Measurements from ENCODE around the gene FTCDNL1.

The FTCDNL1 gene

DNA sequence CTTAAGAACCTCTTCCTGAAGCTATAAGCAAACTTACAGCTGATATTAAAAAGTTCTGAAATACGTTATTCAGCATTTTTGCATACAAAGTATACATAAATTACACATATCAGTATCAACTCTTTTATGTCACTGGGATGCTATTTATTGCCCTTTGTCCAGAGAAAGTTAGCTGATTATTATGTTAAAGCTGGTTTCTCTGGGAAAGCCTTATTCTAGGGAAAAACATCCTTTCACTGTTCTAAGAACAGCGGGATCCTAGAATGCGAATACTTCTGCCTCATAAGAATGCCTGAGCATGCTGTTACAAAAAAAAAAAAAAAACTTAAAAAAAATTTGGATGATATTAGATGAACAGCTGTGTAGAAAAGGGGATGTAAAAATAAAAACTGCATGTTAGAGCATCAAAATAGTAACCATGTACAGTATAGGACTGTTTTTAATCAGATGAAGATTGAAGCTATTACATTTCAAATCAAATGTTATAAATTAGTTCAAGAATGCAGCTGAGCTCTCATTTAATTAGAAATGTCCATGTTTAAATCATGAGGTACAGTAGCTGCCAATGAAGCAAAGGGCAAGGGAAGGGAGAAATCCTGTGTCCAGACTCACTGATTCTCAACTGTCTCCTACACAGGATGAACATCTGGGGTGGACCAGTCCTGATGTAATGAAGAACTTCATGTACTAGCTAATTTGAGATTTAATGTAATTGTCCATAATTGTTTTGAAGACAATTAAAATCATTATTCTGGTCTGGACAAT, 8.2 kb downstream of the FTCDNL1 start:
- DNase-seq (ENCODE audit: low read depth) = no peak

DNA sequence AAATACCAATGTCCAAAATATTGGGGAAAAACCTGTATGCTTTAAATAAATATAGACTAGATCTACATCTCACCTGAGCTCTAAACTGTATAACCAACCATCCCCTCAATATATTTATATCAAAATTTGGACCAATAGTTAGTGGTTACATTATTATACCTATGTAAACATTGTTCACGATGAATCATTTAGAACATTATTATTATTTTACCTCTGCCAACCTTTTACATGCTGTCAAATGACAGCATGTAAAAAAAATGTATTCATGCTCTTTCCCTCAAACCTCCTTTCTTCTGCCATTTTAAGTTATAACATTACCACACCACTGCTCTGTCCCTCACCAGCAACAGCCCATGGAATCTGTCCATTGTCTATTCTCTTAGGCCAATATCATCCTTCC, 9.6 kb downstream of the FTCDNL1 start:
- DNase-seq (ENCODE audit: low read depth) = no peak

DNA sequence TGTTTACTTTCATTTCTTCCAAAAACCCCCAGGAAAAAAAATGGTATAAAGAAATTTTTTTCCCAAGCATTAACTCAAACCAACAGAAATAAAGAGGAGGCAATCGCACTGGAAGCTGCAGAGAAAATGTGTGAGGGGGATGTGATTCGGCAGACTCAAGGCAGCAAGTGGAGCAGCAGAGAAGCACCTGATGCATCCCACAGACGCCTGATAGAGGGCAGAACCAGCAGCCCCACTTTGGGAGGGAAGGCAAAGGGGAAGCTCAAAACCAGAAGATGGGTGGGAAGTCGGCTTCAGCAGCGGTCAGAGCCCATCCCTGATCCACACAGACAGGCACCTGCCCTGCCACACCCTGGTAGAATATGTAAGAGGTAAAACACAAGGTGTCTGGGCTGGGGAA, 12.6 kb downstream of the FTCDNL1 start:
- no peak for DNase-seq (ENCODE audit: low read depth)

DNA sequence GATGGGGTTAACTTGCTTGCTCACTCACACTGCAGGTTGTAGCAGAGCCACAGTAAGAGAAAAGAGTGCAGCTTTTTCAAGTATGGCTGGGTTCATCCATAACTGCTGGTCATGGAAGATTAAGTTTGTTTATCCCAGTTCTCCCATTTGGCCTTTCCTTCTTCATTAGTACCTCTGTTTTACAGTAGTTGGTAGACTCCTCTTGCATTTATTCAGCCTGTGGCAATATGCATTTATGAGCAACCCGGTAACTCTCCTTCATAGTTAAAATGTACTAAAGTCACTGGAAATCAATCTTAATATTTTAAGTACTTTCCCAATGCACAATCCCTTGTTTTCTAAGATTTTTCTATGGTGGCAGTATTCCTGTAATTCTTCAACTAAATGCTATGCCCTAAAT, 14.0 kb downstream of the FTCDNL1 start:
- no peak for DNase-seq (ENCODE audit: low read depth)

DNA sequence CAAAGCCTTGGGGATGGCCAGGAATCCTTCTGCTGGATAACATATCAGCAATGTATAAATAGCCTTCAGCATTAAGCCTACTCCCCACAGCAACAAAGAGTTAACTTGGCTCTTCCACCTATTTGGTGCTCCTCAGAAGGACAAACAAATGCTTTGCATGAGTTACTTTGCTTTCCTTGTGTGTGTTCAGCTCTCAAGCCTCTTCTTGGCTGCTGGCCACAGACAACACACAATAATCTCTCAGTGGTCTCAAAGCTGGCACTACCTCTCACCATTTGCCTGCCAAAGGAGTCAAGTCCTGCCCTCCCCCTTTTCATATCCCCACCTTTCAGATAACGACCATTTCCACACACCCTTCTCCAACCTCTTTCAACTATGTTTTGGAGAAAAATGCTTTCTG, 17.5 kb downstream of the FTCDNL1 start:
- DNase-seq (ENCODE audit: low read depth) = no peak

DNA sequence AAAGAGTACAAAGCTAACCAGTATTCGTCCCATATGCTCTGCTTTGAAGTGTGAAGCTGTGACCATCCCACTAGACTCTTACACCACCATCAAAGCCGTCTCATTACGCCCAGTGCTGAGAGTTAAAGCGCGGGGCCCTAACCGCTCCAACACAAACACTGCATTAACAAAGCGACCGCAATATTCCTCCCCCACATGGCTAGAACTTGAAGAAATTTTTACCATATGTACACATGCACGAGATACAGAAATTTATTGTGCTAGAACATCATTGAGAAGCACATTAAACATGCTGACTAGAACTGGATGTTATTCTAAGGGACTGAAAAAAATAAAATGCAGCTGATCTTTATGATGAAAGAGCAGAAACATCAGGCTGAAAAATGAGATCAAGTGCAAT, 20.5 kb downstream of the FTCDNL1 start:
- DNase-seq (ENCODE audit: low read depth) = no peak

DNA sequence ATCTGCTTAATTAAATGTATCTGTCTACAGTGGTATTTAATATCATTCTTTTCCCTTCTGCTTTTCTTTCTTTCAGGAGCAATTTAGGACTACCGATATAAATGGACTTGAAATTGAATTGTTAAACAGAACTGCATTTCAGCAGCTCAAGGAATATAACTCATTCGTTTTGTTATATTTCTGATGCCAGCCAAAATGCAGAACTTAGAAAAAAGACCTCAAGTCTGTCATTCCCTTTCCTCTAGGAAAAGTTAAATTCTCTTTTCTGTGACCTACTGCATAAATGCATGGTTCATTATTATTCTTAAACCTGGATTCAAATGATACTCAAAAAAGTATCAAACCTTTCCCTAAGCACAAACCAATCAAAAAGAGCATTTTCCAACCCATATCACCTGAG, 21.4 kb downstream of the FTCDNL1 start:
- DNase-seq (ENCODE audit: low read depth) = no peak

DNA sequence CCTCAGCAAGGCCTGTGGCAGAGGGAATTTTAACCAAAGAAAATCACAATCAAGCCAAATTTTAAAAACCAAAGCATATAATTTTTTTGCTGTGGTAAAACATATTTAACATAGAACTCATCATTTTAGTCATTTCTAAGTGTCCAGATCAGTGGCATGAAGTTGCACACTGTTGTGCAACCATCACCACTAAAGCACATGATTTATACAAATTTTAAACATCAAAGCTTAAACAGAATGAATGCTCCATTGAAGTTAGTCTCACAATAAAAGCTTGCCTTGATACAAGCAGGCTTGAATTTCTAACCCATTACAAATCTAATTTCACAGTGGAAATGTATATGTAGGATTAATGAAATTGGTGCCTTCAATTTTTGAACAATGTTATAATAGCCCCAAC, 31.2 kb downstream of the FTCDNL1 start:
- no peak for DNase-seq (ENCODE audit: low read depth)

DNA sequence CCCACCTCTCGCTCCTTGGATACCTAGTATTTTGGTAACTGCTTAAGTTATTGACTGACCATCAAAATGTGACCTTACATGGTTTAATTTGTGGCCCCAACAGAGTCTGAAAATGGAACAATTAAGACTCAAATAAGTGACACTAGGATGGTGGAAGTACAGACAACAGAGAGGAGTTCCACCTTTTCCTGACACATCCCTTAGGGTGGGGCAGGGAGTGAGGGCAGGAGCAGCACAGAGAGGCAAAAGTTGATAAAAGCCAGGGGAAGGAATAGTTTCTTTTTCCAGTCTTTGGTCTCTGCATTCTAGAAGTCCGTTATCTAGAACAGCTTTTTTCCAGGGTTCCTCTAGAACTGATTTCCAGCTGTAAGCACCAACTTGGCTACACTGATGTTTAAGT, 32.2 kb downstream of the FTCDNL1 start:
- no peak for DNase-seq (ENCODE audit: low read depth)

DNA sequence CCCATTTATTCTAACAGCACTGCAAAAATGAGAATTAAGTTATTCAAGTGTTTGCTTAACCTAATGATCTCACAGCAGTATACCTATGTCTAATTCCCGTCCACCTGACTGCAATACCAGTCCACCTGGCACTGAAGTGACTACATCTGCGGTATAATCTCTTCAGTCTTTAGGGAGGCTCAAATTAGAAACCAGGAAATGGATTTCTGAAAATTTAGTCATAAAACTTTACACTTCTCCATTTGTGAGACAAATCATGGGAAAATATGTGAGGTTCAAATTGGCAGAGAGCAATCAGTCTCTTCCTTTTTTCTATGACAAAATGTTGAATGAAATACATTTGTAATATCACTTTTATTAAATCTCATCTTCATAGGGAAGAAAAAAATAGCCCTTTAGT, 33.0 kb downstream of the FTCDNL1 start:
- DNase-seq (ENCODE audit: low read depth) = no peak

DNA sequence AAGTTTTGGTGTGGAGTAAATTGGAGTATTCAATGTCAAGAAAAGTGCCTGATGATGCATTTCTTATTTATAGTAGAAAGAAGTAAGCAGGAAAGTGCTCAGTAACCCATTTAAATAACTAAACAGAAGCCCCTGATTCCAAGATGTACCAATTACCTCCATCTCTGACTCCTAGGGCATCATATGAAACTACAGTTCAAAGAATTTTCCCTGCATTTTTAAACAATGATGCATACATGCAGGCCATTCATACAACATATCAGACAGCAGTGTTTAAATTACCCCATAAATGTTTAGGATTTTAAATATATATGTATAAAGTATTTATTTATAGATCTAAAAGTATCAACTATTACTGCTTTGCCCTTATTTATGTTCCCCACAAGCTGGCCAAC, 36.2 kb downstream of the FTCDNL1 start:
- DNase-seq (ENCODE audit: low read depth) = no peak

DNA sequence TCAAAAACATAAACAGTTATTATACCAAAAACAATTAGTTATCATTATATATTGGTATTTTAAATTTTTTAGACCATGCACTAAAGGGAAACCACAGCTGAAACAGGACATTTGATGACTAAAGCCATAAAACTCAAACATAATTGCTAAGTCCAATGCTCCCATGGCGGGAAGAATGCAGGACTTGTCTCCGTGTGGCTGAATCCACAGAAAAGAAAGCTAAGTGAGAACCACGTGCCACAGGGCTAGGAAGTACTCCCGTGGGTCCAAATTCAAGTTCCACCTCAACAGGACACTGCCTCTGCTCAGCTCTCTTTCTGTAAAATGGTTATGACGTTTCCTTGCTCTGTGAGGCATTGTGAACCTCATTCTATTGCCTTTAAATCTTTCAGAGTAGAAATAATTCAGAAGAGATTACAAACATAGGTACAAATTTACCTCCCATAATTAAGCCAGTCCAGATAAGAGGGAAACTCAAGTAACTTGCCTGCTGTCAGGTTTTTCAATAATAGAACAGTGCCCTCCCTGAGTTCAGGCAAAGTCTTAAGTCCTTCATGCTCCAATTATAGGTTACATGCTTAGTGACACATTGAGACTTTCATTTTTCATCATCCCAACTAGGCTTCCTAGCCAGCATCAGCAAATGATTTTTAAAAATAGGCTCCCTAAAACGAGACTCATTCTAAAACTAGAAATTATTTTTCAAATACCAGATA, 36.7 kb downstream of the FTCDNL1 start:
- DNase-seq (ENCODE audit: low read depth) = no peak

DNA sequence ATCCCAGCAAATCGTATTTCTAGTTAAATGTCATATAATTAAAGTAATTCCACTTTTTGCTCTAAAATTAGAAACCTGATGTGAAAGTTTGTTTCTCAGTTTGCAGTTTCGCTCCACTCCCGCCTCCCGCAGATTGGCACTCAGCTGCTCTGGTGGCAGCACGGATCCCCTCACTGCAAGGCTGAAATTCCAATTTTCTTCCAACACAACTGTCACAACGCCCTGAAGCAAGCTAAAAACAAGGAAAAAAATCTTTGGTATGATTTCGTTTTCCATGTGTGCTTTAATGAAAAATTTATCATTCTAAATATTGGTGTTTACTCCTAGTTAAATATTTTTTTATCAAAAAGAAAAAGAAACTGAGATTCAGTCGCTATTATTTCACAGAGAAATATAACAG, 38.5 kb downstream of the FTCDNL1 start:
- DNase-seq (ENCODE audit: low read depth) = no peak

DNA sequence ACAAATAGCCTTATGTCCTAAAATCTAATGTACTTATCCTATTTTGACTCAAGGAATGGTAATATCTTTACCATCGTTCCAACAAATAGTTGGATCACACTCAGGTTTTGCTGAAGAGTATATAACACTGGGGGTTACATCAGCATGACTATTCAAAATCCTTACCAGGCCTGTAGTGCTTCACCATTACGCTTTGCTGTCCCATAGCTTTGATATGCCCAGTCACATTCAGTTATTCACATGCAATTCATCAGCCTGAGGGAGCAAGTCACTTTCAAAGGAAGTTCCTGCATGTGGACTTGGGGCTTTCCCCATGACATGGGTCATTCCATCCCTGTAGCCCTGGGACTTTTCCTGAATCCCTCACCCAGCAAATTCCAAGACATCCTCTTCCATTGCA, 39.6 kb downstream of the FTCDNL1 start:
- DNase-seq (ENCODE audit: low read depth) = no peak

DNA sequence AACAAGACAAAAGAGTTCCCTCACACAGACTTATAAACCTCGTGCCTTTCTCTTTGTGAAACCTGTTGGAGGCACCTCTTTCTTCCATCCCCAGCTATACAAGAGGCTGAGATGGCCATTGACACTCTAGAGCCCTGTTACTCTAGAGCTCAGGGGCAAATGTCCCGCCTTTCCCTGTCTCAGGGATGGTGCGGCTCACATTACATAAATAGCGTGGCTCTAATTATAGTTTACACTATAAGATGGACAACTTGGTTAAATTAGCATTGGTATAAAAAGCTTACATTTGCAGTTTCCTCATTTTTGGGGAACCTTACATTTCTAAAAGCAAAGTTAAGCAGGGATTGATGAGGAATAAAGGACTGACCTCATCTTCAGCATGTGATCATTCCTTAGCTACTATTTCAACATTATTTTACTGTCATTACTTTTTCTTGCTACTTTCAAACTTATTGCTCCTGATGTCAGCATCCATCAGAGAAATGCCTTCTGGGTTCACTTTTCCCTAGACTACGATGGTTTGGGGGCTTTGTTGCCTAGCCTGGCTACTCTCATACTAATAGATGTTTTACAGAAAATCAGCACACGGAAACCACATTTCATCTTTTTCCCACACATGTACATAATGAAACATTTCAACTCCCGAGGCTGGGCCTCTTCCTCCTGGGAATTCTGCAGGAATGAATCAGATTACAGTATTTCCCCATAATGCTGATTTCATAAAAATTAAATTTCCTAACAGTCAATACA, 40.4 kb downstream of the FTCDNL1 start:
- no peak for DNase-seq (ENCODE audit: low read depth)

DNA sequence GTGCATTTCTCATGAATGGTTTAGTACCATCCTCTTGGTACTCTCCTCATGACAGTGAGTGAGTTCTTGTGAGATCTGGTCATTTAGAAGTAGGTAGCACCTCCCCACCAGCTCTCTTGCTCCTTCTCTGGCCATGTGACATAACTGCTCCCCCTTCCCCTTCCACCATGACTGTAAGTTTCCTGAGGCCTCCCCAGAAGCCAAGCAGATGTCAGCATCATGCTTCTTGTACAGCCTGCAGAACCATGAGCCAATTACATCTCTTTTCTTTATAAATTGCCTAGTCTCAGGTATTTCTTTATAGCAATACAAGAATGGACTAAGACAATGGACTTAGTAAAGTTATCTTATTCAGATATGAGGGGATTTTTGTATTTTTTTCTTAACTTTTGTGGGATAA, 43.0 kb downstream of the FTCDNL1 start:
- DNase-seq (ENCODE audit: low read depth) = no peak

DNA sequence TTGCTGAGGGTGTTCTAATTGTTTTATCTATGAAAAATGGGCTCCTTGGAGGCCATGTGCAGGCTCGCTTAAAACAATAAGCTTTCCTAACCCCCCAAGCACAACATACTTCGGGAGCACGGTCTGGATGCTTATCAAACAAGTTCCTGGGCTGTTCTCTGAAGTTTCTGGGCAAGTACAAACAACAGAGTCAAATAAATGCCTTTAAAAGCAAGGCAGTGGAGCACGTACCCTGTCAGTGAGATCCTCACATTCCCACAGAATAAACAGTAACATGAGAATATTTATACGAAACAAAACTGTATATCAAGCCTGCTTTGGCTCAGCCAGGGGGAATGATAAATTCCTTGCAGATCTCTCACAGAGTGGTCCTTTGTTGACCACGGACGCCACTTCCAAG, 44.8 kb downstream of the FTCDNL1 start:
- no peak for DNase-seq (ENCODE audit: low read depth)

DNA sequence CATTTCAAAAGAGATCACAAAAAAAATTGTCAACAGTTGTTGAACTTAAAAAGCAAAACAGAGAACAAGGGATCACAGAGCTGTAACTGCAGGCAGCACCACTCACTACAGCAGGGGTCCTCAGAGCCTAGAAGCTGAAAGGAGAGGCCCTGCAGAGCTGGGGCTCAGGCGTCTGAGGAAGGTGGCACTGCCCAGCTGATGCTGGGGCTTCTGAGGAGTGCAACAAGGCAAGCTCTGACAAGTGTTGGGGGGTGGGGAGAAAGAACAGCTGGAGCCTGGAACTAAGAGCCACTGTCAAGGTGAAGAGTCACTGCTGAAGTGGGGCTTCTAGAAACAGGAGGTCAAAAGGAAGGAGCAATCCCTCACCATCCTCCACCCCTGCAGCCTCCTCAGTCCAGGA, 46.2 kb downstream of the FTCDNL1 start:
- no peak for DNase-seq (ENCODE audit: low read depth)

DNA sequence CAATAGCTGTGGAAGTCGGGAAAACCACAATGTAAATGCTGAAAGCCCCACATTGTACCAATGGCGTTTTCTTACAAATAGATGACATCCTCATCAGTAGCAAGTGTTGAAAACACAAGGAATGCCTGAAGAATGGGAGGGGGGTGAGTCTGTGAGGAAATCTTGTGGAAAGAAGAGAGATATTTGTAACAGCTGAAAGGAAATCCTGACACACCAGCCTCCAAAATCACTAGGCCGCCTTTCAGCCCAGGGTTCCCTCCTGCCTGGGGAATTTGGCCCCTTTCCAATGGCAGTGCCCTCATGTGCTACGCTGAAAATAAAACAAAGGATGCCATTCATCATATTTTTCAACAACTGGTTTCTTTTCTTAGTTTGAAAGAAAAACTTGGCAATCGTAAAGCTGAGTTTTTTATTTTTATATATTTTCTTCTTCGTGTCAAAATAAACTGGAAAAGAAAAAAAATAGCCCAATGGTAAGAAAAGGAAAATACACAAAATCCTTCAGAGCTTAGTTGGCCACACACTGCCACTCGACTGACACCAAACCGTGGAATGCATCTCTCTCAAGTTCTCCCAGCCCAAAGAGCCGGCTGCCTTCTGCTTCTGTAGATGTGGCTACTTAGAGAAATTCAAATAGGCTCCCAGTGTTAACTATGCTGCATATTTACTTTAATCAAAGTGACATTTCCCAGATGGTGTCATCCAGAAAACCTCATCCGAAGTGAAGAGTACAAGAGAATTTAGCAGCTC, 52.0 kb downstream of the FTCDNL1 start:
- no peak for DNase-seq (ENCODE audit: low read depth)

DNA sequence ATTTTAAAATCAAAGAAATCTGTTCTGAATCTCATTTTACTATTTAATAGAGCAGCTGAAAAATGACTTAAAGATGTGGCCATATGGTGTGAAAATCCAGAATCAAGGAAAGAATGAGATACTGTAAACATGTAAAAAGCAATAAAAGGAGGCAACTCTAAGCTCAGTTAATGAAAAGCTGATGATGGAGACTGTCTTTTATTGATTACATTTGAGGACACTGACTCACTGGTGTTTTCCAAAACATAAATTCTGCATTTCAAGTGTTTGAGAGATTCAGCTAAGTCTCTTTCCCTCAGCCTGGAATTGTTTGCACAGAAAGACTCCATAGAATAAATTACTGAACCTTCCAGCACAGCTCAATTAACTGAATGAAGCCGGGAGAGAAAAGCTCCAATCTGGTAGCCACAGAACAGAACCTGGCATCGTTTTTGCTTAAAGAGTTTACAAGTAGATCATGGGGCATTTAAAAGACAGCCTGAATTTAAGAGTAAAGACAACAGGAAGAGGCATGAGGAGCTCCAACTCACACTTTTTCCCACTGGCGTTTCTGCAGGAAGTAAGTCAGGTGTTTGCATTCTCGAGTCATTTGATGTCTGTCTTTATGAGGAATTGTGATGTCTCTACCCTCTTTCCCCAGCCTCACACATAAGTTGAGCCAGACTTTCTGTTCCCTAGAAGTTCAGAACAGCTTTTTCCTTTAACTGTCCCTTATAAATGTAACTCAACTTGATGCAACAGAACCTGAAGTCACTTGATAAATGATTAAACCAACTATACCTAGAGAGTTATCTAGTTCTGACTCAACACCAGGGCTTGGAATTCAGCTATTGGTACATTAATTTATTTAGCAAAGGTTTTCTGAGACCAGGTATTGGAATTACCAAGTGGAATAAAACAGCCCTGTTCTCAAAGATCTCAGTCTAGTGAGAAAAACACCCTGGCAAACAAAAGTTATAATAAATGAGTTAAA, 53.3 kb downstream of the FTCDNL1 start:
- no peak for DNase-seq (ENCODE audit: low read depth)

DNA sequence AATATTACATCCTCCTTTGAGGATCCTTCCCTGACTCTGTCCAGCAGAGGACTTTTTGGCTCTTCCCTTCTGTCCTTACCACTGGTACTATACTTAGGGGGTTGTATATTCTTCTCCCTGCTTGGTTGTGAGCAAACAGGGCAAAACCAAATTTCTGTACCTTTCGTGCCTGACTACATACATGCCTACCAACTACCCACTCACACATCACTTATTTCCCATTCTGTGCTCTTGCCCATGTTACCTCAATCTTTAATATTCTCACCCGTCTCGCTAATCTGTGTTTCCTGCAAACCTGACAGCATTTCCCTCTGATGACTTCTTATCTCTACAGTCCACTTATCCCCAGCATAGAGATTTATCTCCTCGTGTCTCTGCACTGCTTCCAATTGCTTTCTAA, 58.6 kb downstream of the FTCDNL1 start:
- no peak for DNase-seq (ENCODE audit: low read depth)

All from GM04503 (cell line).